PFSK-1 (cell line): Measurements from ENCODE around the gene KRT71.

Experiments used
- FOXP2 ChIP-seq: optimal IDR thresholded peaks from 2 replicates; pipeline ENCODE3; 2011; ENCODE audit warnings: borderline replicate concordance, control low read depth, inconsistent platforms; ENCODE audit not compliant: insufficient read depth; ENCODE audit errors: extremely low read length, extremely low read depth
- POLR2AphosphoS5 ChIP-seq: IDR thresholded peaks from 2 replicates; pipeline ENCODE4 v1.6.1; 2012; ENCODE audit warnings: low read depth, mild to moderate bottlenecking, control low read depth, low read length, moderate library complexity
- TAF1 ChIP-seq: IDR thresholded peaks from 2 replicates; pipeline ENCODE4 v1.6.1; 2012; ENCODE audit warnings: low read length, control low read depth, borderline replicate concordance; ENCODE audit not compliant: insufficient read depth

DNA sequence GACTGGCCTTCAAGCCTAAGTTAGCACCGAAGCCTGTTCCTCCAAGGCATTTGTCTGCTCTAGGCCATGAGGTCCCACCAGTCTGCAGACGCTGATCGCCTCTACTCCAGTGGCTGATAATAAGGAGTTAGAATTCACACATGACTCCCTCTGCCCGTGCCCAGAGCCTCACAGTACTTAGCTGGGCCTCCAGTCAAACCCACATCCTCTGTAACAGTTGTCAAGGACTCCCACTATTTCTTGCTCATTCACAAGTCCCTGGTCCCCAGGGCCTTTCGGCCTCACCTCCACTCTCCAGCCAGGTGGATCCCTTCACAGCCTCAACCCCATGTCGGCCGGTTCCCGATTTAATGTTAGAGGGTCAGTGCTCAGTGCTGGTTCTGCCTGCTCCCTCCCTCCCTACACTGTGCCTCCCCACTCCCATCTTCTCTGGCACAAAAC is 26.4 kb downstream of the KRT71 start:
- no peak for TF ChIP-seq FOXP2
- TF ChIP-seq POLR2AphosphoS5 = no peak
- TF ChIP-seq TAF1 = no peak
